ENCODE data around the gene TTC4. TPM values are rescaled to one million over a fixed set of nuclear protein-coding genes. Genes with fewer than 3 reads are reported as not detected.

The TTC4 gene
- total RNA-seq, 2 donors from 2014 or later: 11.0 to 18.4 TPM

DNA sequence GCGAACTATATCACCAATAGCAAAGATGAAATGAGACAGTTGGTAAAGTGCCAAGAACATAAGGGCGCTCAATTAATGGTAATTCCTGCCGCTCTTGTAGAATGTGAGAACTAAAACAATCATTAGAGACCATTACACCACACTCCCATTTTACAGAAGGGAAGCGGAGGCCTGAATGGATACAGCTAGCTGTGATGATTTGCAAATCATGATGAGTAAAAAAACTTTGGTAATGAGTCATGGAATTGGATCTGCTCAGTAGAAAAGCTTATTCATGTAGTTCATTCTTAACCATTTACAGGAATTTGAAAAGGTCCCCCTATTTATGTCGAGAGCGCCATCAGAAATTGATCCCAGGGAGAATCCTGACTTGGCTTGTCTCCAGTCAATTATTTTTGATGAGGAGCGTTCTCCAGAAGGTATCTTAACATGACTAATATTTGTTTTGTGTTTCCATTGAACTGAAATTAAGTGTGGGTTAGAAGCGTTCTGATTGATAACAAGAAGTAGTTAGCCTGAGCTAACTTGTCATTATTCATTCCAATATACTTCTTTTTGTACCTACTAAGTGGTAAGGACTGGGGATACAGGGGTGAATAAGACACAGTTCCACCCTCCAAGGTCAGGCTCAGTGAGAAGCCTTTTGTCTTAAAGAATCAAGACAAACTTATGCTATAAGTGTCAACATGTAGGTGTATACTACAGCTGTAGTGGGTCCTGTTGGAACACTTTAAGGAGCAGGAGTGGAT, 812 bp downstream of the TTC4 start:
- intact Hi-C loops (cut with DNase I): no loop called here
- H3K27me3 ChIP-seq: no peaks in the 10 kb centered on the region
- no peaks in the 10 kb centered on the region for H3K36me3 ChIP-seq
- DNase-seq: no peak
- peak overlapping the region; percentile 86 to 87 for H3K9ac ChIP-seq (ENCODE audit: low read depth in 2 of 2, low read length in 2 of 2)
- H3K9me3 ChIP-seq: no peaks in the 10 kb centered on the region
- TF ChIP-seq, protein P1, sequence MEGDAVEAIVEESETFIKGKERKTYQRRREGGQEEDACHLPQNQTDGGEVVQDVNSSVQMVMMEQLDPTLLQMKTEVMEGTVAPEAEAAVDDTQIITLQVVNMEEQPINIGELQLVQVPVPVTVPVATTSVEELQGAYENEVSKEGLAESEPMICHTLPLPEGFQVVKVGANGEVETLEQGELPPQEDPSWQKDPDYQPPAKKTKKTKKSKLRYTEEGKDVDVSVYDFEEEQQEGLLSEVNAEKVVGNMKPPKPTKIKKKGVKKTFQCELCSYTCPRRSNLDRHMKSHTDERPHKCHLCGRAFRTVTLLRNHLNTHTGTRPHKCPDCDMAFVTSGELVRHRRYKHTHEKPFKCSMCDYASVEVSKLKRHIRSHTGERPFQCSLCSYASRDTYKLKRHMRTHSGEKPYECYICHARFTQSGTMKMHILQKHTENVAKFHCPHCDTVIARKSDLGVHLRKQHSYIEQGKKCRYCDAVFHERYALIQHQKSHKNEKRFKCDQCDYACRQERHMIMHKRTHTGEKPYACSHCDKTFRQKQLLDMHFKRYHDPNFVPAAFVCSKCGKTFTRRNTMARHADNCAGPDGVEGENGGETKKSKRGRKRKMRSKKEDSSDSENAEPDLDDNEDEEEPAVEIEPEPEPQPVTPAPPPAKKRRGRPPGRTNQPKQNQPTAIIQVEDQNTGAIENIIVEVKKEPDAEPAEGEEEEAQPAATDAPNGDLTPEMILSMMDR (IDR thresholded peaks at IDR 0.05): no peak
- no peaks in the 10 kb centered on the region for H3K4me1 ChIP-seq
- peak overlapping the region; percentile 85 for H3K4me3 ChIP-seq
- H3K27ac ChIP-seq: no peak overlapping the region

DNA sequence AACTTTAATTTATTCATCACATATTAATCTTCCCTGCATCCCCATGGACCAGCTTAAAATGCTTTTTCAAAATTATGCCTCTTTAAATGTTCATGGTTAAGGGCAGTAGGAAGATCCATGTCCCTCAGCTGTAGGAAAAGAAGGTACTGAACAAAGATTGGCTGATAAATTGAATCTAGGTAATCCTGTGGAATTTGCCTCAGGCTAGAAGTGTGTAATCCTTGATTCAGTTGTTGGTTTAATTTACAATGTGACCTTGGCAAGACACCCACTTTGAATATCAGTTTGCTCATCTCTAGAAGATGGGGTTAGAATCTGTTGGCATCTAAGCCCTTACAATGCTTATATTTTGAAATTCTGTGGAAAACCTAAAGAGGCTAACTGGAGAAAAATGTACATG, 6.1 kb downstream of the TTC4 start:
- intact Hi-C loops (cut with DNase I): no loop called here

DNA sequence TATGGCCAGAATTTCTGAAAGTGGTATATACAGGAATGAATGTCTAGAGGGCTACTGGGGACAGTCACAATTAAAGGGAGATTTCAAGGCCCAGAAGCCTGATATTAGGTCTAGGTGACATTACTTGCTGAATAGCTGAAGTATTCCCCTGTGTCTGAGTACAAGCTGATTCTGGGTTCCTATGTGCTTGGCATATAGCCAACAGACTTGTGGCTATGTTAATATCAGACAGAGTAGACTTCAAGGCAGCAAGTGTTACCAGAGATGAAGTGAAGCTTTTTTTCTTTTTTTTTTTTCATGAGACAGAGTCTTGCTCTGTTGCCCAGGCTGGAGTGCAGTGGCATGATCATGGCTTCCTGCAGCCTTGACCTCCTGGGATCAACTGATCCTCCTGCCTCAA, 8.3 kb downstream of the TTC4 start:
- Histone ChIP-seq H3K27me3 (no peaks in the 10 kb centered on the region), H3K4me1 (no peaks in the 10 kb centered on the region), H3K4me3 (no peak overlapping the region), H3K36me3 (no peaks in the 10 kb centered on the region), H3K9ac (ENCODE audit: low read depth in 2 of 2, low read length in 2 of 2) (no peak overlapping the region), H3K27ac (no peak overlapping the region), H3K9me3 (no peaks in the 10 kb centered on the region)
- intact Hi-C loops (cut with DNase I): no loop called here
- TF ChIP-seq, protein P1 (IDR thresholded peaks at IDR 0.05): no peak
- no peak for DNase-seq

More for the DNA sequence above, 6.1 kb downstream of the TTC4 start:
- no peaks in the 10 kb centered on the region for H3K9me3 ChIP-seq
- no peaks in the 10 kb centered on the region for H3K27me3 ChIP-seq
- no peak overlapping the region for H3K4me3 ChIP-seq
- DNase-seq: no peak
- H3K36me3 ChIP-seq: no peaks in the 10 kb centered on the region
- no peak overlapping the region for H3K9ac ChIP-seq (ENCODE audit: low read depth in 2 of 2, low read length in 2 of 2)
- TF ChIP-seq, protein P1 (IDR thresholded peaks at IDR 0.05): no peak
- H3K4me1 ChIP-seq: no peaks in the 10 kb centered on the region
- H3K27ac ChIP-seq: no peak overlapping the region

DNA sequence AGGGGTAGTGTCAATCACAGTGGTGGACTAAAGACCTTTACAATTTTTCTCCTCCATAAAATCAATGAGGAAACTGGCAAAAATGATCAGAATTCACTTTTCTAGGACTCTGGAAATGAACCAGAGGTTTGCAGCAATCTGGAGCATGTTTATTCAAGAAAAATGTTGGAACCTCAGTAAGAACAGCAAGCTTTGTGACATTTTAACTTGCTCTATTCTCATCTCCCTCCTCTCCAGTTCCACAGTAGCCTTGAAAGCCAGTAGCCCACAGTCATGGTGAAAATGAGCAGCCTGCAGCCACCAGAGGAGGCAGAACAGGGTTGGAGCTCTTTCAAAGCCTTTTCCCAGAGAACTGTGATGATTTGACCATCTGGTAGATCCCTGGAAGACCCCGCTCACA, 9.1 kb downstream of the TTC4 start:
- no peaks in the 10 kb centered on the region for H3K36me3 ChIP-seq

DNA sequence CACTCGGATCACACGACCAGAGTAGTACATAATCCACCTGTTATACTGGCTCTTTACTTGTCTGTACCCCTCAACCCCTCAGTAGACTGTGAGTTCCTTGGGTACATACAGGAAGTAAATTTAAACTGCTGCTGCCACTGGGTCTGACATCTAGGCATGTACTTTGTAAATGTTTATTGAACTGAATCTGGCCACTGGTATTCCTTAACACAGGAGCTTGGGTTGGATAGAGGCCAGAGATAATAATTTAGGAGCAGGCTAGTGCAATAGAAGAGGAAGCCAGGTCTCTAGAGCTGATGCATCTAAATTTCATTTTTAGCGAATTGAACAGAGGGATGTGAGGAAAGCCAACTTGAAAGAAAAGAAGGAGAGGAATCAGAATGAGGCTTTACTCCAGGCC, 12.4 kb downstream of the TTC4 start:
- no peak overlapping the region for H3K9ac ChIP-seq (ENCODE audit: low read depth in 2 of 2, low read length in 2 of 2)
- no peaks in the 10 kb centered on the region for H3K4me1 ChIP-seq
- no peak for DNase-seq
- H3K27me3 ChIP-seq: no peaks in the 10 kb centered on the region
- no peak overlapping the region for H3K4me3 ChIP-seq
- no peak overlapping the region for H3K27ac ChIP-seq
- TF ChIP-seq, protein P1 (IDR thresholded peaks at IDR 0.05): no peak
- peaks cover 5% of the 10 kb centered on the region for H3K36me3 ChIP-seq
- no peaks in the 10 kb centered on the region for H3K9me3 ChIP-seq
- intact Hi-C loops (cut with DNase I): no loop called here

More for the DNA sequence above, 9.1 kb downstream of the TTC4 start:
- DNase-seq: no peak
- TF ChIP-seq, protein P1 (IDR thresholded peaks at IDR 0.05): no peak
- Histone ChIP-seq H3K9me3 (no peaks in the 10 kb centered on the region), H3K4me3 (no peak overlapping the region), H3K4me1 (no peaks in the 10 kb centered on the region), H3K27ac (no peak overlapping the region), H3K9ac (ENCODE audit: low read depth in 2 of 2, low read length in 2 of 2) (no peak overlapping the region), H3K27me3 (no peaks in the 10 kb centered on the region)
- intact Hi-C loops (cut with DNase I): no loop called here

Measured in colonic mucosa (tissue), 4 donors.